Upper lobe of left lung (tissue), 4 donors: Measurements from ENCODE around the gene SLC25A44.

Source experiments
- CTCF ChIP-seq, 6 experiments: fragments of 450-650 bp in 4 of 6; fragments of 200-600 bp in 2 of 6; sonication (generic) in 2 of 6; IDR thresholded peaks; one replicate each; pipeline ENCODE4 v1.5.1; 2016 to 2019; ENCODE audit warnings: antibody characterized with exemption in 6 of 6
- EP300 ChIP-seq, 4 donors: sonication (generic); formaldehyde crosslinking; IDR thresholded peaks; one replicate each; pipeline ENCODE4 v1.5.1; 2017; ENCODE audit warnings: antibody characterized with exemption in 4 of 4, control low read depth in 2 of 4
- POLR2A ChIP-seq, 4 donors: fragments of 450-650 bp; IDR thresholded peaks; one replicate each; pipeline ENCODE4 v1.5.1; 2016 to 2017; ENCODE audit warnings: antibody characterized with exemption in 4 of 4, mild to moderate bottlenecking in 2 of 4

- TF ChIP-seq POLR2A (IDR thresholded peaks at IDR 0.05) (no peak), CTCF (IDR thresholded peaks at IDR 0.05) (no peak), EP300 (IDR thresholded peaks at IDR 0.05) (no peak)
These were observed 57.6 kb downstream of the SLC25A44 start for GRCh38 chr1:156251527-156251926.
